Activated naive CD4-positive, alpha-beta T cell treated with anti-CD3 and anti-CD28 coated beads, Interleukin-2, amount 10 ng/mL, durations not matched to agents 7 days and 5 days (primary cell): ENCODE measurements around the gene UMODL1.

Experiments used
- CTCF ChIA-PET: fragments of 350-600 bp; sonication (Branson Sonifier 250); formaldehyde crosslinking; loops from one replicate; lab custom pipeline; 2021; ENCODE audit warnings: antibody characterized with exemption; lab: Charles Lee
- DNase-seq: peaks from one replicate; pipeline ENCODE4 v3.0.0-alpha.2; 2020
- H3K27ac Mint-ChIP-seq: one replicate; pipeline ENCODE4 v1.8.0; 2021; ENCODE audit warnings: mild to moderate bottlenecking, moderate library complexity, mixed read lengths
- H3K27me3 Mint-ChIP-seq: one replicate; pipeline ENCODE4 v1.8.0; 2021; ENCODE audit warnings: mild to moderate bottlenecking, mixed read lengths
- H3K36me3 Mint-ChIP-seq: one replicate; pipeline ENCODE4 v1.8.0; 2021; ENCODE audit warnings: mixed read lengths
- H3K4me1 Mint-ChIP-seq: one replicate; pipeline ENCODE4 v1.8.0; 2021; ENCODE audit warnings: mixed read lengths
- H3K4me3 Mint-ChIP-seq: one replicate; pipeline ENCODE4 v1.8.0; 2021; ENCODE audit warnings: mild to moderate bottlenecking, moderate library complexity, mixed read lengths
- H3K9me3 Mint-ChIP-seq: one replicate; pipeline ENCODE4 v1.8.0; 2021; ENCODE audit warnings: mixed read lengths

Gene UMODL1

DNA sequence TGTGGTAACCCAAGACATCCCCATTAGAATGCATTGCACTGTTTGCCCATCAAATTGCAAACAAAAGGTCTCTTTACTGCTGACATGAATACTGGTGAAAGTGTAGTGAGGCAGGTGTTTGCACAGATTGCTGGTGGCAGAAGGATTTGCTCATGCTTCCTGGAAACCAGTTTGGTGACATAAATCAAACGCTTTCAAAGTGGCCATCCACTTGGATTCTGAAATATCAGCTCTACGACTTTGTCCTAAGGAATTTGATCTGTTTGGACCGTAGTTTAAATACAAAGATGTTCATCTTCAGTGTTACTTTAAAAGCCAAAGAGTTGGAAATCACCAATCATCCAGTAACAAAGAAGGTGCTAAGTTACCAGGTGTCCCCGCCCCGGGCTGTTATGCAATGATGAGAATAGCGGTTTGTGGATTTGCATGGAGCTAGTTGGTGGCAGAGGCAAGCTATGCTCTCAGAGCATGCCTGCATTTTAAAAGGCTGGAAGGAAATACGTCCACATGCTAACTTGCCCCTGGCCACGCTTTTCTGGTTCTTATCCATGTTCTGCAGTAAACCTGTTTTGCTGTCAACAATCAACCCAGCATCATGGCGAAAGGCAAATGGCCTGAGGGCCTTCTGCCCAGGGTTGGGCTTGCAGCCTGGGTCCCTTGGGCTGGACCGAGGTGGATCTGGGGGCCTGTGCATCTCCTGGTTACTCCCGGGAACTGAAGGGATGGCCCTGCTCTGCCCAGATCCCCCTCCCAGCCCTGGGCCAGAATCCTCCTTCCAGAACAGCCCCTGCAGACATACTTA, 49.2 kb downstream of the UMODL1 start:
- CTCF ChIA-PET, result interaction anchor here (1.0 to 1.8 kb wide), 3 partner anchors 13 to 508 kb away, joined by 3 to 9 read pairs (median 6); no protein-coding TSS in a partner anchor
- Mint-ChIP-seq H3K9me3 (no peaks in the 10 kb centered on the region), H3K4me3 (no peak overlapping the region), H3K27ac (no peak overlapping the region), H3K27me3 (peaks cover 80% of the 10 kb centered on the region), H3K36me3 (no peaks in the 10 kb centered on the region), H3K4me1 (peaks cover 44% of the 10 kb centered on the region)
- DNase-seq, result no peak

GRCh38 chr21:42120903-42121535, 49.9 kb downstream of the UMODL1 start:
- H3K4me1 Mint-ChIP-seq, result peaks cover 44% of the 10 kb centered on the region
- H3K4me3 Mint-ChIP-seq, result no peak overlapping the region
- H3K27ac Mint-ChIP-seq, result no peak overlapping the region
- H3K9me3 Mint-ChIP-seq, result no peaks in the 10 kb centered on the region
- peaks cover 83% of the 10 kb centered on the region for H3K27me3 Mint-ChIP-seq
- CTCF ChIA-PET, result interaction anchor here (1.0 to 1.8 kb wide), 3 partner anchors 13 to 508 kb away, joined by 3 to 9 read pairs (median 6); no protein-coding TSS in a partner anchor
- DNase-seq, result no peak
- H3K36me3 Mint-ChIP-seq, result no peaks in the 10 kb centered on the region

- H3K27me3 Mint-ChIP-seq, result peaks cover 85% of the 10 kb centered on the region
- no peak overlapping the region for H3K27ac Mint-ChIP-seq
- CTCF ChIA-PET, result interaction anchor here (0.8 to 1.8 kb wide), 3 partner anchors 14 to 116 kb away, joined by 3 to 9 read pairs (median 3); no protein-coding TSS in a partner anchor
- H3K36me3 Mint-ChIP-seq, result no peaks in the 10 kb centered on the region
- no peak overlapping the region for H3K4me3 Mint-ChIP-seq
- no peak for DNase-seq
- no peaks in the 10 kb centered on the region for H3K9me3 Mint-ChIP-seq
- H3K4me1 Mint-ChIP-seq, result peaks cover 44% of the 10 kb centered on the region
These were observed 50.7 kb downstream of the UMODL1 start for GRCh38 chr21:42121794-42122193.

- no peak overlapping the region for H3K4me3 Mint-ChIP-seq
- no peaks in the 10 kb centered on the region for H3K36me3 Mint-ChIP-seq
- peaks cover 85% of the 10 kb centered on the region for H3K27me3 Mint-ChIP-seq
- no peaks in the 10 kb centered on the region for H3K9me3 Mint-ChIP-seq
- no peak for DNase-seq
- CTCF ChIA-PET, result interaction anchor here (0.8 kb wide), 1 partner anchor 23 kb away, joined by 3 read pairs; no protein-coding TSS in a partner anchor
- peaks cover 39% of the 10 kb centered on the region for H3K4me1 Mint-ChIP-seq
- no peak overlapping the region for H3K27ac Mint-ChIP-seq
These were observed 51.3 kb downstream of the UMODL1 start for GRCh38 chr21:42122398-42122797.

GRCh38 chr21:42122808-42123207, 51.7 kb downstream of the UMODL1 start:
- H3K27ac Mint-ChIP-seq, result no peak overlapping the region
- peaks cover 36% of the 10 kb centered on the region for H3K4me1 Mint-ChIP-seq
- CTCF ChIA-PET, result interaction anchor here (0.8 kb wide), 1 partner anchor 23 kb away, joined by 3 read pairs; no protein-coding TSS in a partner anchor
- H3K27me3 Mint-ChIP-seq, result peaks cover 82% of the 10 kb centered on the region
- H3K36me3 Mint-ChIP-seq, result no peaks in the 10 kb centered on the region
- H3K4me3 Mint-ChIP-seq, result no peak overlapping the region
- H3K9me3 Mint-ChIP-seq, result no peaks in the 10 kb centered on the region
- no peak for DNase-seq

- no peaks in the 10 kb centered on the region for H3K9me3 Mint-ChIP-seq
- no peak for DNase-seq
- H3K4me1 Mint-ChIP-seq, result peaks cover 30% of the 10 kb centered on the region
- H3K4me3 Mint-ChIP-seq, result no peak overlapping the region
- CTCF ChIA-PET, result no interaction called here
- H3K27ac Mint-ChIP-seq, result no peak overlapping the region
- H3K36me3 Mint-ChIP-seq, result no peaks in the 10 kb centered on the region
- H3K27me3 Mint-ChIP-seq, result peaks cover 77% of the 10 kb centered on the region
These were observed 52.2 kb downstream of the UMODL1 start for GRCh38 chr21:42123219-42123908.

DNA sequence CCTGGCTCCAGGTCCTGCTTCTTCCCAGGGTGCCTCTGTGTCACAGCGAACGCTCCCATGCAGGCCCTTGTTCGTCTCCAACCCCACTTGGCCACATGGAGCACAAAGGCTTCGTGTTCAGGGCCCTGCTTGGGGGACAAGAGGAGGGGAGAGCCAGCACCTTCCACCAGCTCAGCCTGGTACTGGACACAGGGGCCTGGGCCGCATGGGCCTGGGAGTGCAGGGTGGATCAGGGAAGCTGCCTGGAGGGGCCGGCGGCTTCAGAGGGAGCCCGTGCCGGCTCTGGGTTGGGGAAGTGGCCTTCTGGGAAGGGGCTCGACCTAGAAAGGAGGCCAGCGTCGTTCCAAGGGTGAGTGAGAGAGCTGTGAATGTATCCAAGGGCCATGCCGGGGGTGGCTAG, 53.0 kb downstream of the UMODL1 start:
- no peak for DNase-seq
- H3K27me3 Mint-ChIP-seq, result peaks cover 73% of the 10 kb centered on the region
- no peaks in the 10 kb centered on the region for H3K36me3 Mint-ChIP-seq
- no peaks in the 10 kb centered on the region for H3K9me3 Mint-ChIP-seq
- no peak overlapping the region for H3K27ac Mint-ChIP-seq
- peaks cover 25% of the 10 kb centered on the region for H3K4me1 Mint-ChIP-seq
- no peak overlapping the region for H3K4me3 Mint-ChIP-seq
- CTCF ChIA-PET, result no interaction called here

- no peak for DNase-seq
- no peaks in the 10 kb centered on the region for H3K36me3 Mint-ChIP-seq
- no peaks in the 10 kb centered on the region for H3K9me3 Mint-ChIP-seq
- H3K4me1 Mint-ChIP-seq, result peaks cover 28% of the 10 kb centered on the region
- CTCF ChIA-PET, result interaction anchor here (1.3 to 2.1 kb wide), 3 partner anchors 8 to 308 kb away, joined by 4 to 7 read pairs (median 5); no protein-coding TSS in a partner anchor
- no peak overlapping the region for H3K4me3 Mint-ChIP-seq
- no peak overlapping the region for H3K27ac Mint-ChIP-seq
- peaks cover 67% of the 10 kb centered on the region for H3K27me3 Mint-ChIP-seq
These were observed 53.9 kb downstream of the UMODL1 start for GRCh38 chr21:42124826-42125570.

DNA sequence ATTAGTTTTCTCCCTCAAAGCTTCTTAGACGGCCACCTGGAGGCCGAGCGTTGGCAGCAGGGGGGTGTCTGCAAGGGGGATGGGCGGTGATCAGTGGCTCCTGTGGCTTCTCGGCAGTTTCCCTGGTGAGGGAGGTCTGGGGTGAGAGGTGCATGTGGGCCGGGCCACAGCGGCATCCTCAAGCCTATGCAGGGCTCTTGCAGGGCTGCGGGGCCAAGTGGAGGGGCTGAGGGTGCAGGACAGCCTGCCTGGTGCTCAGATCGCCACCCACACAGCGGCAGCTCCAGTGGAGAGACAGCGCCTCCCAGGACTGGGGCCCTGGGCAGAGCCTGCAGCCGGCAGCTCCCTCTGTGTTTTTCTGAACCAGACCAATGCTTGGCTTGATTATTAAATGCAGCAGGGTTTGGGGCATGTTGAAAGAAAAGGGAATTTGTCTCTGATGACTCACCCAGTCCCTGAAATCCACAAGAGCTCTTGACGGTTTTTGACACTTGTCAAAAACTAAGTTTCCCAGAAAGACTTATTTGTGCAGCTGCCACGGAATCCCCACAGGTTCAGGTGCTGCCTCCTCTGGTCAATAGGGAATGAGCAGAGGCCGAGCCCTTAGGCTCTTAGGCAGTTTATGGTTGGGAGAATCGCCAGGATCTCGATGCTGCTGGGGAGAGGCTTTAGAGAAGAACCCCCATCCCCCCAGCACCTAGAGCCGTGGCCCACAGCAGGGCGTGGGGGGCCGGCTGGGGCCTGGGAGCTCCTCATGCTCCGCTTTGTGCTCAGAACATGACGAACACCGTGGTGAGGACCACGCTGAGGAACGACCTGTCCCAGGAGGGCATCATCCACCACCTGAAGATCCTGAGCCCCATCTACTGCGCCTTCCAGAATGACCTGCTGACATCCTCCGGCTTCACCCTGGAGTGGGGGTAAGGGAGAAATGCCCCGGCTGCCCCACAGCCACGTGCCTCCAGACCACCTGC, 54.7 kb downstream of the UMODL1 start:
- H3K27ac Mint-ChIP-seq, result no peak overlapping the region
- no peaks in the 10 kb centered on the region for H3K36me3 Mint-ChIP-seq
- no peak for DNase-seq
- no peaks in the 10 kb centered on the region for H3K9me3 Mint-ChIP-seq
- H3K27me3 Mint-ChIP-seq, result peaks cover 60% of the 10 kb centered on the region
- H3K4me3 Mint-ChIP-seq, result no peak overlapping the region
- H3K4me1 Mint-ChIP-seq, result peaks cover 25% of the 10 kb centered on the region
- CTCF ChIA-PET, result interaction anchor here (1.3 to 2.1 kb wide), 3 partner anchors 9 to 309 kb away, joined by 4 to 7 read pairs (median 5); no protein-coding TSS in a partner anchor

GRCh38 chr21:42127164-42128150, 56.3 kb downstream of the UMODL1 start:
- Mint-ChIP-seq H3K27me3 (peaks cover 51% of the 10 kb centered on the region), H3K4me1 (peaks cover 20% of the 10 kb centered on the region), H3K36me3 (no peaks in the 10 kb centered on the region), H3K9me3 (no peaks in the 10 kb centered on the region), H3K4me3 (no peak overlapping the region), H3K27ac (no peak overlapping the region)
- CTCF ChIA-PET, result interaction anchor here (1.2 to 2.3 kb wide), 3 partner anchors 20 to 311 kb away, joined by 4 to 7 read pairs (median 5); no protein-coding TSS in a partner anchor
- no peak for DNase-seq

DNA sequence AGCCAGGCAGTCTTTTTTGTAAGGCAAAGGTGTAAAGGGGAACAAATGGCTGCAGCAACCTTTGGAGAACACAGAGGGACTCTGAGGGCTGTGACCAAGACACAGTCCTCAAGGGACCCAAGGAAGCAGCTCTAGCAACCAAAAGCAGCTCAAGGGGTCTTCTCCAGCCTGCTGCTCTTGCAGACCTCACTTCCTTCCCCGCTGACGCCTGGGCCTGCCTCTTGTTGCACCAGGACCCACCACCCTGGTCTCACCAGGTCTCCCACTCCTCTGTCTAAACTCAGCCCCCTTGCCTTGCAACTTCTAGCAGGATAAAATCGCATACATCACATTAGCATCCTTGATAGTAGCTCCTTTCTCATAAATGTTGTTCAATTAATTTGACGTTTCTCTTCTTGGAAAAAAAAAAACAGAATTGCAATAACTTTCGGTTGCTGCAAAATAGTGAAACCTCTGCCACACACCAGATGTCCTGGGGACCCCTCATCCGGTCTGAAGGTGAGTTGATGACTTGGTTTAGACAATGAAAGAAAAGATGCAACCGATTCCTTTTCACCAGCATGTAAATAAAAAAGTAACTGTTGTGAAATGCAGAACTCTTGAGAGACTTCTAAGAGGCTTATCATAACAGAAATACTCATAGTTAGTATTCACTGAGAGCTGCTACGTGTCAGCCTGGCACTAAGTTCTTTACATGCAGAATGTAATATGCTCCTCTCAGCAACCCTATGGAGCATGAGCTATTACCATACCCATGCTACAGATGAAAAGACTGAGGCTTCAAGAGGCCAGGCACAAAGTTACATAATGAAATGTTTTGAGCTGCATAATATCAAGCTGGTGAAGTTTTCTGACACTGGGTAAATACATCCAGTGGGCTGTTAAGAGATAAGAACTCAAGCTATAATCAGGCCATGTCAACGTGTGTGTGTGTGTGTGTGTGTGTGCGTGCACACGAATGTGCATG, 58.5 kb downstream of the UMODL1 start:
- H3K36me3 Mint-ChIP-seq, result no peaks in the 10 kb centered on the region
- DNase-seq, result no peak
- no peaks in the 10 kb centered on the region for H3K9me3 Mint-ChIP-seq
- peak overlapping the region; percentile 40 for H3K27ac Mint-ChIP-seq
- H3K27me3 Mint-ChIP-seq, result peaks cover 44% of the 10 kb centered on the region
- peaks cover 12% of the 10 kb centered on the region for H3K4me1 Mint-ChIP-seq
- no peak overlapping the region for H3K4me3 Mint-ChIP-seq
- CTCF ChIA-PET, result interaction anchor here (1.3 to 2.3 kb wide), 4 partner anchors 12 to 313 kb away, joined by 3 to 8 read pairs (median 5); no protein-coding TSS in a partner anchor
